Panc1 (cell line): Measurements from ENCODE around the gene PPP1R13L. TPM values are rescaled to one million over a fixed set of nuclear protein-coding genes. Genes with fewer than 3 reads are reported as not detected.
A peak's percentile ranks its signal among the peaks of the same experiment; 100 is the strongest.

ENCODE experiments used
- ATAC-seq: fragments of 200-7000 bp; cut with Tn5 transposase; 2 replicates; pipeline ENCODE4 v1.9.1; 2020; ENCODE audit warnings: mild to moderate bottlenecking, moderate library complexity
- BruUV-seq: library from RNA; stranded (reverse); fragments of 400-500 nt; replicated peaks from 2 replicates; lab custom pipeline; 2021; lab: Mats Ljungman, UMichigan
- CTCF ChIA-PET: fragments of 300-600 bp; sonication (Branson Sonifier 250); formaldehyde crosslinking; loops from one replicate; lab custom pipeline; 2022; ENCODE audit warnings: antibody characterized with exemption; lab: Charles Lee
- POLR2A ChIA-PET: fragments of 300-600 bp; sonication (Branson Sonifier 250); formaldehyde crosslinking; loops from one replicate; lab custom pipeline; 2022; ENCODE audit warnings: antibody characterized with exemption; lab: Charles Lee
- DNase-seq: peaks from one replicate; pipeline ENCODE4 v3.0.0-alpha.2; 2010; ENCODE audit warnings: low read depth, low spot score
- H3K27ac ChIP-seq: 2 replicates; pipeline ENCODE4 v1.5.1; 2011; ENCODE audit warnings: mild to moderate bottlenecking, low read length, inconsistent platforms
- H3K27me3 ChIP-seq: fragments of 200-500 bp; sonication (Bioruptor generic); 2 replicates; pipeline ENCODE4 v1.6.0; 2014; ENCODE audit warnings: low read length, inconsistent platforms; ENCODE audit not compliant: control insufficient read depth, insufficient read depth
- H3K36me3 ChIP-seq: fragments of 200-500 bp; sonication (Bioruptor generic); 2 replicates; pipeline ENCODE4 v1.5.1; 2014; ENCODE audit warnings: inconsistent platforms, mild to moderate bottlenecking, low read length, moderate library complexity; ENCODE audit not compliant: control insufficient read depth, insufficient read depth
- H3K4me1 ChIP-seq: 2 replicates; pipeline ENCODE4 v1.5.1; 2011; ENCODE audit warnings: inconsistent platforms, mild to moderate bottlenecking, low read length, moderate library complexity; ENCODE audit not compliant: control insufficient read depth, insufficient read depth
- H3K4me3 ChIP-seq, 2 experiments: 2 replicates each; pipeline ENCODE4 v1.5.1; 2011 to 2012; ENCODE audit warnings: low read depth in 2 of 2, low read length in 2 of 2, mild to moderate bottlenecking in 2 of 2, inconsistent platforms in 1 of 2, moderate library complexity in 1 of 2
- H3K9me3 ChIP-seq: fragments of 200-500 bp; sonication (Bioruptor generic); 2 replicates; pipeline ENCODE4 v1.5.1; 2014; ENCODE audit warnings: low read depth, mild to moderate bottlenecking, inconsistent platforms, low read length, moderate library complexity; ENCODE audit not compliant: control insufficient read depth, insufficient read depth
- CTCF ChIP-seq: fragments of 450-650 bp; IDR thresholded peaks from 2 replicates; pipeline ENCODE4 v1.5.1; 2017; ENCODE audit warnings: mild to moderate bottlenecking
- POLR2AphosphoS5 ChIP-seq: IDR thresholded peaks from 2 replicates; pipeline ENCODE4 v1.6.1; 2012; ENCODE audit warnings: mild to moderate bottlenecking, low read depth, low read length, moderate library complexity
- REST ChIP-seq, 2 experiments: IDR thresholded peaks; 2 replicates each; pipeline ENCODE4 v1.6.1; 2011 to 2012; ENCODE audit warnings: low read depth in 2 of 2, control low read depth in 1 of 2, low read length in 1 of 2, mild to moderate bottlenecking in 1 of 2, moderate library complexity in 1 of 2; ENCODE audit not compliant: insufficient read depth in 1 of 2
- SIN3A ChIP-seq: IDR thresholded peaks from 2 replicates; pipeline ENCODE4 v1.6.1; 2012; ENCODE audit warnings: low read depth, mild to moderate bottlenecking, low read length, moderate library complexity, borderline replicate concordance; ENCODE audit not compliant: insufficient read depth
- TCF7L2 ChIP-seq: IDR thresholded peaks from 2 replicates; pipeline ENCODE4 v1.6.1; 2011; ENCODE audit warnings: mild to moderate bottlenecking, low read depth, low read length, inconsistent platforms
- in situ Hi-C: cut with HindIII; loops from 2 replicates; pipeline ENCODE4 v1.10.0; 2016; ENCODE audit warnings: low sequenced_read_pairs, low pct_unique_long_range_greater_than_20kb
- intact Hi-C: fragments of 100-400 bp; cut with micrococcal nuclease; formaldehyde crosslinking; loops from one replicate; pipeline ENCODE4 v1.10.0; 2022; ENCODE audit not compliant: unreplicated experiment
- total RNA-seq: library from RNA; stranded (reverse); gene quantifications from one replicate; pipeline ENCODE4 v1.2.1, GENCODE V29; 2021; ENCODE audit not compliant: unreplicated experiment

Gene PPP1R13L
- total RNA-seq, 1 experiment from 2014 or later: 39.1 TPM

- Histone ChIP-seq H3K36me3 (no peaks in the 10 kb centered on the region; the same call in 1 of the 2 replicates), H3K4me3 (no peak overlapping the region), H3K9me3 (no peaks in the 10 kb centered on the region), H3K27ac (no peak overlapping the region), H3K27me3 (no peaks in the 10 kb centered on the region), H3K4me1 (no peaks in the 10 kb centered on the region)
- ChIA-PET CTCF (no interaction called here), POLR2A (no interaction called here)
- in situ Hi-C loops (no loop called here), intact Hi-C loops (no loop called here)
- ATAC-seq (no peak), DNase-seq (no peak)
- TF ChIP-seq REST (IDR thresholded peaks at IDR 0.05; ENCODE audit: insufficient read depth in 1 of 2, low read depth in 2 of 2, low read length in 1 of 2): no peak
- no peak for TF ChIP-seq TCF7L2
- no peak for TF ChIP-seq CTCF
- no peak for TF ChIP-seq POLR2AphosphoS5
- TF ChIP-seq SIN3A: no peak
- no TSS peak for BruUV-seq
These were observed 52.8 kb downstream of the PPP1R13L start for GRCh38 chr19:45352062-45352461.

- ChIA-PET POLR2A (no interaction called here), CTCF (no interaction called here)
- DNase-seq: no peak
- no peaks in the 10 kb centered on the region for H3K27me3 ChIP-seq
- intact Hi-C loops: no loop called here
- no peaks in the 10 kb centered on the region; the same call in 1 of the 2 replicates for H3K36me3 ChIP-seq
- in situ Hi-C loops: no loop called here
- no peaks in the 10 kb centered on the region for H3K9me3 ChIP-seq
- BruUV-seq: no TSS peak
- no peak for TF ChIP-seq CTCF
- TF ChIP-seq REST (IDR thresholded peaks at IDR 0.05; ENCODE audit: insufficient read depth in 1 of 2, low read depth in 2 of 2, low read length in 1 of 2): no peak
- no peak for TF ChIP-seq POLR2AphosphoS5
- TF ChIP-seq TCF7L2: no peak
- TF ChIP-seq SIN3A: no peak
- ATAC-seq: peak; percentile 37; the same call in 1 of the 2 replicates
- no peaks in the 10 kb centered on the region for H3K4me1 ChIP-seq
- no peak overlapping the region for H3K4me3 ChIP-seq
- H3K27ac ChIP-seq: no peak overlapping the region
These were observed 53.4 kb downstream of the PPP1R13L start for GRCh38 chr19:45351401-45351952.
